GM23338 (cell line): Measurements from ENCODE around the gene APLNR. TPM values are rescaled to one million over a fixed set of nuclear protein-coding genes. Genes with fewer than 3 reads are reported as not detected.

Experiments
- polyA plus RNA-seq: library from polyadenylated mRNA; unstranded; fragments of >200 nt; fragmentation: Nextera tagmentation; extraction: Ambion mirVana; gene quantifications from 2 replicates; pipeline ENCODE4 v1.2.1, GENCODE V29; 2016
- total RNA-seq: library from RNA; depleted of rRNA; stranded (reverse); fragments of >200 nt; shearing (Covaris generic); gene quantifications from 2 replicates; pipeline ENCODE4 v1.2.3, GENCODE V29; 2014; rRNA removed

Gene APLNR
- total and polyA plus RNA-seq, 2 experiments from 2014 or later: 0.10 TPM; not detected in 1

Other genes starting within 250 kb of the APLNR start
- gene OR5AK2, start 248.3 kb downstream of the APLNR start, total RNA-seq: not detected in 2 replicates
- not detected in 2 replicates for gene OR5AK2, start 248.3 kb downstream of the APLNR start, polyA plus RNA-seq
- gene LRRC55, start 55.3 kb downstream of the APLNR start, total RNA-seq: 1.4 and 1.5 TPM in 2 replicates
- gene LRRC55, start 55.3 kb downstream of the APLNR start, polyA plus RNA-seq: 0.10 and 0.15 TPM in 2 replicates
- gene TNKS1BP1, start 87.7 kb upstream of the APLNR start, total RNA-seq: 61.0 and 72.2 TPM in 2 replicates
- 64.2 and 72.9 TPM in 2 replicates for gene TNKS1BP1, start 87.7 kb upstream of the APLNR start, polyA plus RNA-seq
- gene SSRP1, start 98.6 kb upstream of the APLNR start, total RNA-seq: 210 and 216 TPM in 2 replicates
- gene SSRP1, start 98.6 kb upstream of the APLNR start, polyA plus RNA-seq: 205 and 225 TPM in 2 replicates
- 0.35 TPM in 1 of 2 replicates, not detected in the other for gene P2RX3, start 101.1 kb upstream of the APLNR start, total RNA-seq
- gene P2RX3, start 101.1 kb upstream of the APLNR start, polyA plus RNA-seq: 0.15 and 0.23 TPM in 2 replicates
- gene PRG3, start 143.9 kb upstream of the APLNR start, total RNA-seq: not detected in 2 replicates
- gene PRG3, start 143.9 kb upstream of the APLNR start, polyA plus RNA-seq: not detected in 2 replicates
- gene PRG2, start 153.4 kb upstream of the APLNR start, total RNA-seq: not detected in 2 replicates
- gene PRG2, start 153.4 kb upstream of the APLNR start, polyA plus RNA-seq: not detected in 2 replicates
- gene SLC43A3, start 189.9 kb upstream of the APLNR start, total RNA-seq: 23.7 and 24.8 TPM in 2 replicates
- 11.5 and 14.3 TPM in 2 replicates for gene SLC43A3, start 189.9 kb upstream of the APLNR start, polyA plus RNA-seq
- 15.9 and 16.1 TPM in 2 replicates for gene RTN4RL2, start 223.3 kb upstream of the APLNR start, total RNA-seq
- 13.1 and 13.9 TPM in 2 replicates for gene RTN4RL2, start 223.3 kb upstream of the APLNR start, polyA plus RNA-seq